Endodermal cell (in vitro differentiated cells): ENCODE measurements around the gene COQ3. TPM values are rescaled to one million over a fixed set of nuclear protein-coding genes. Genes with fewer than 3 reads are reported as not detected.

Experiments
- DNase-seq: peaks from one replicate; pipeline ENCODE4 v3.0.0-alpha.2; 2017
- H3K27ac ChIP-seq: 2 replicates; pipeline ENCODE4 v1.5.1; 2013; ENCODE audit warnings: mild to moderate bottlenecking, low read depth, low read length, moderate library complexity
- H3K27me3 ChIP-seq: 2 replicates; pipeline ENCODE4 v1.6.1; 2013; ENCODE audit warnings: mild to moderate bottlenecking, low read length, moderate library complexity; ENCODE audit not compliant: insufficient read depth, control insufficient read depth, poor library complexity, severe bottlenecking
- H3K36me3 ChIP-seq: 2 replicates; pipeline ENCODE4 v1.7.0; 2013; ENCODE audit warnings: mild to moderate bottlenecking, low read length, moderate library complexity; ENCODE audit not compliant: control insufficient read depth, insufficient read depth
- H3K4me1 ChIP-seq: one replicate; pipeline ENCODE4 v1.7.0; 2013; ENCODE audit warnings: low read length; ENCODE audit not compliant: control insufficient read depth, insufficient read depth
- H3K4me3 ChIP-seq: 2 replicates; pipeline ENCODE4 v1.5.1; 2013; ENCODE audit warnings: mild to moderate bottlenecking, low read length, moderate library complexity
- H3K9ac ChIP-seq: 2 replicates; pipeline ENCODE4 v1.6.1; 2013; ENCODE audit warnings: mild to moderate bottlenecking, low read length, moderate library complexity; ENCODE audit not compliant: poor library complexity, severe bottlenecking; ENCODE audit errors: extremely low read depth
- H3K9me3 ChIP-seq: 2 replicates; pipeline ENCODE4 v1.6.1; 2013; ENCODE audit warnings: mild to moderate bottlenecking, low read length, moderate library complexity; ENCODE audit not compliant: control insufficient read depth
- H3K27ac Mint-ChIP-seq: 2 replicates; pipeline ENCODE4 v1.8.0; 2020; ENCODE audit warnings: mixed read lengths
- H3K27me3 Mint-ChIP-seq: 2 replicates; pipeline ENCODE4 v1.8.0; 2021; ENCODE audit warnings: mild to moderate bottlenecking, mixed read lengths; ENCODE audit not compliant: insufficient read depth
- H3K36me3 Mint-ChIP-seq: 2 replicates; pipeline ENCODE4 v1.8.0; 2020; ENCODE audit warnings: low read depth, mixed read lengths
- H3K4me1 Mint-ChIP-seq: 2 replicates; pipeline ENCODE4 v1.8.0; 2020; ENCODE audit warnings: mixed read lengths
- H3K4me3 Mint-ChIP-seq: 2 replicates; pipeline ENCODE4 v1.8.0; 2020; ENCODE audit warnings: mild to moderate bottlenecking, moderate library complexity, mixed read lengths
- H3K9me3 Mint-ChIP-seq: 2 replicates; pipeline ENCODE4 v1.8.0; 2020; ENCODE audit warnings: mild to moderate bottlenecking, mixed read lengths
- WGBS, 2 experiments: methylation state at CpG; one replicate each; pipeline versions ENCODE4 v1.1.5 to v1.1.7; 2013; ENCODE audit warnings: missing lambda C conversion rate in 2 of 2, mixed read lengths in 1 of 2; ENCODE audit not compliant: insufficient coverage in 1 of 2, insufficient read length in 1 of 2; 5-methylcytosine and 5-hydroxymethylcytosine counted together
- total RNA-seq, 2 donors: library from RNA; stranded (reverse); fragmentation: NEBNext Ultra II Directional in 1 of 2; extraction: Animal tissue kit (Norgen Biotek cat#: 25700) in 1 of 2; gene quantifications; 2 replicates in 1 of 2; 3 replicates in 1 of 2; pipeline ENCODE4 v1.2.1, GENCODE V29; 2021
- TF ChIP-seq, protein P1 (sequence below): fragments of 200-600 bp; sonication (generic); conservative IDR thresholded peaks from 2 replicates; pipeline ENCODE4 v1.5.0; 2021; ENCODE audit warnings: antibody characterized with exemption, mild to moderate bottlenecking

COQ3 gene
- total RNA-seq, 2 donors from 2014 or later: 8.7 to 15.2 TPM

DNA sequence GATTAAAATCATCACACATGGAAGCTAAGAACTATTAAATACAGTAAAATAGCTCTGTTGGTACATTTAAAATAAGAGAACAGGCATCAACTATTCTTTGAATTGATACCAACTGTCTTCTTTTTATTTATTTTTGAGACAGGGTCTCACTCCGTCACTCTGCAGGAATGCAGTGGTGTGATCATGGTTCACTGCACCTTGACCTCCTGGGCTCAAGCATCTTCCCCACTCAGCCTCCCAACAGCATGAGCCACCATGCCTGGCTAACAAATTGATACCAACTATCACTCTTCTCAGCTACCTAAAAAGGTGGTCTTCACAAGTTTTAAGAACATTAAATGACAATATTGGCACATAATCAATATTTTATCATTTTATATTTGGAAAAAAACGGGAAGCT is 38.9 kb upstream of the COQ3 start:
- DNase-seq: no peak
- Histone ChIP-seq H3K27ac (no peak overlapping the region), H3K9me3 (no peaks in the 10 kb centered on the region), H3K4me3 (no peak overlapping the region), H3K9ac (no peak overlapping the region), H3K36me3 (peaks cover 15% of the 10 kb centered on the region), H3K4me1 (no peaks in the 10 kb centered on the region), H3K27me3 (no peaks in the 10 kb centered on the region)
- no peaks in the 10 kb centered on the region for H3K9me3 Mint-ChIP-seq
- H3K27ac Mint-ChIP-seq: no peak overlapping the region
- peaks cover 12% of the 10 kb centered on the region for H3K4me1 Mint-ChIP-seq
- H3K4me3 Mint-ChIP-seq: no peak overlapping the region
- WGBS, 2 experiments: 87 to 89% methylated on average over 1 of the region's 2 CpGs
- TF ChIP-seq, protein P1, sequence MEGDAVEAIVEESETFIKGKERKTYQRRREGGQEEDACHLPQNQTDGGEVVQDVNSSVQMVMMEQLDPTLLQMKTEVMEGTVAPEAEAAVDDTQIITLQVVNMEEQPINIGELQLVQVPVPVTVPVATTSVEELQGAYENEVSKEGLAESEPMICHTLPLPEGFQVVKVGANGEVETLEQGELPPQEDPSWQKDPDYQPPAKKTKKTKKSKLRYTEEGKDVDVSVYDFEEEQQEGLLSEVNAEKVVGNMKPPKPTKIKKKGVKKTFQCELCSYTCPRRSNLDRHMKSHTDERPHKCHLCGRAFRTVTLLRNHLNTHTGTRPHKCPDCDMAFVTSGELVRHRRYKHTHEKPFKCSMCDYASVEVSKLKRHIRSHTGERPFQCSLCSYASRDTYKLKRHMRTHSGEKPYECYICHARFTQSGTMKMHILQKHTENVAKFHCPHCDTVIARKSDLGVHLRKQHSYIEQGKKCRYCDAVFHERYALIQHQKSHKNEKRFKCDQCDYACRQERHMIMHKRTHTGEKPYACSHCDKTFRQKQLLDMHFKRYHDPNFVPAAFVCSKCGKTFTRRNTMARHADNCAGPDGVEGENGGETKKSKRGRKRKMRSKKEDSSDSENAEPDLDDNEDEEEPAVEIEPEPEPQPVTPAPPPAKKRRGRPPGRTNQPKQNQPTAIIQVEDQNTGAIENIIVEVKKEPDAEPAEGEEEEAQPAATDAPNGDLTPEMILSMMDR: no peak
- H3K36me3 Mint-ChIP-seq: peaks cover 7% of the 10 kb centered on the region
- no peaks in the 10 kb centered on the region for H3K27me3 Mint-ChIP-seq

DNA sequence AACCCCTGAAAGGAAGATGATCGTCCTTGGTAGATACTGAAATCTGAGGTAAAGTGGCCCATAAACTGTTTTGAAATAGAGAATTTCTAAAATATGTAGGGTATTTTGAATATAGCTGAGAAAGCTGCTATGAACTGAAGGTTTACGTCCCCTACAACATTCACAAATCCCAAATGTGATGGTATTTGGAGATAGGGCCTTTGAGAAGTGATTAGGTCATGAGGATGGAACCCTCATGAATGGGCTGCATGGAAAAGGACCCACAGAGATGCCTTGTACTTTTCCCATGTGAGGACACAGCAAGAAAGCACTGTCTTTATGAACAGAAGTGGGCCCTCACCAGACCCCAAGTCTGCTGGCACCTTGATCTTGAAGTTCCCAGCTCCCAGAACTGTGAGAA is 37.9 kb upstream of the COQ3 start:
- WGBS, 2 experiments: 98 to 100% methylated on average over 1 to 2 of the region's 2 CpGs
- peaks cover 17% of the 10 kb centered on the region for H3K4me1 Mint-ChIP-seq
- H3K4me1 ChIP-seq: no peaks in the 10 kb centered on the region
- H3K9me3 ChIP-seq: no peaks in the 10 kb centered on the region
- peaks cover 13% of the 10 kb centered on the region for H3K36me3 ChIP-seq
- no peaks in the 10 kb centered on the region for H3K27me3 Mint-ChIP-seq
- TF ChIP-seq, protein P1: no peak
- DNase-seq: no peak
- H3K27ac Mint-ChIP-seq: no peak overlapping the region
- H3K9ac ChIP-seq: no peak overlapping the region
- H3K9me3 Mint-ChIP-seq: no peaks in the 10 kb centered on the region
- no peaks in the 10 kb centered on the region for H3K27me3 ChIP-seq
- no peak overlapping the region for H3K4me3 Mint-ChIP-seq
- no peak overlapping the region for H3K4me3 ChIP-seq
- H3K36me3 Mint-ChIP-seq: peaks cover 10% of the 10 kb centered on the region
- no peak overlapping the region for H3K27ac ChIP-seq

DNA sequence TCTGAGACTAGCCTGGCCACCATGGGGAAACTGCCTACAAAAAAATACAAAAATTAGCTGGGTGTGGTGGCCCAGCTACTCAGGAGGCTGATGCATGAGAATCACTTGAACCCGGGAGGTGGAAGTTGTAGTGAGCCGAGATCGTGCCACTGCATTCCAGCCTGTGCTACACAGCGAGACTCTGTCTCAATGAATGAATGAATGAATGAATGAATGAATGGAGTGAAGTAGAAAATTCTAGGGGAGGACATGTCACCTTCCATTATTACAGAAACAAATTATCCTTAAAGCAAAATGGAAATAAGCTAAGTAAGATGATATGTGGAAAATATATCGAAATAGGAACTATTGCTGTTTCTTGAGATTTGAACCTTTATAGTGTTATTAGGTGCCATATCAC is 34.0 kb upstream of the COQ3 start:
- no peaks in the 10 kb centered on the region for H3K27me3 ChIP-seq
- H3K9me3 ChIP-seq: no peaks in the 10 kb centered on the region
- whole genome bisulfite sequencing, 2 experiments: 89 to 98% methylated on average over 1 to 4 of the region's 5 CpGs
- peaks cover 14% of the 10 kb centered on the region for H3K36me3 Mint-ChIP-seq
- no peak overlapping the region for H3K27ac ChIP-seq
- DNase-seq: no peak
- no peak overlapping the region for H3K9ac ChIP-seq
- no peak overlapping the region for H3K4me3 ChIP-seq
- H3K4me1 ChIP-seq: peaks cover 3% of the 10 kb centered on the region
- peaks cover 38% of the 10 kb centered on the region for H3K4me1 Mint-ChIP-seq
- H3K27me3 Mint-ChIP-seq: no peaks in the 10 kb centered on the region
- H3K9me3 Mint-ChIP-seq: no peaks in the 10 kb centered on the region
- H3K27ac Mint-ChIP-seq: no peak overlapping the region
- no peak overlapping the region for H3K4me3 Mint-ChIP-seq
- H3K36me3 ChIP-seq: peaks cover 17% of the 10 kb centered on the region
- TF ChIP-seq, protein P1: no peak
